OCI-LY1 (cell line): ENCODE data around the gene TPM3.
"Not testable (repeated sequence)": the region's sequence is repeated elsewhere in the genome, so short reads cannot be mapped to it uniquely, and the experiment has no call there.

Source experiments
- H2AFZ ChIP-seq: fragments of 200-600 bp; sonication (generic), shearing (Covaris generic); 2 replicates; pipeline ENCODE4 v1.6.0; 2014; ENCODE audit warnings: antibody characterized with exemption, mild to moderate bottlenecking, low read length
- H3F3A ChIP-seq: fragments of 200-600 bp; sonication (generic), shearing (Covaris generic); 2 replicates; pipeline ENCODE4 v1.6.0; 2014; ENCODE audit warnings: mild to moderate bottlenecking, antibody characterized with exemption, low read length, moderate library complexity; ENCODE audit not compliant: insufficient read depth
- H3K27ac ChIP-seq: fragments of 200-600 bp; sonication (generic); 2 replicates; pipeline ENCODE4 v1.5.1; 2014; ENCODE audit warnings: low read length, mixed run types, mild to moderate bottlenecking, low read depth; ENCODE audit not compliant: poor library complexity, severe bottlenecking
- H3K27me3 ChIP-seq: fragments of 200-600 bp; sonication (generic); 2 replicates; pipeline ENCODE4 v1.6.0; 2014; ENCODE audit warnings: antibody characterized with exemption, mild to moderate bottlenecking, low read length, moderate library complexity; ENCODE audit not compliant: insufficient read depth
- H3K36me3 ChIP-seq: fragments of 200-600 bp; sonication (generic); 2 replicates; pipeline ENCODE4 v1.6.1; 2014; ENCODE audit warnings: mild to moderate bottlenecking, antibody characterized with exemption, low read length, moderate library complexity, mixed read lengths; ENCODE audit not compliant: insufficient read depth
- H3K4me1 ChIP-seq: fragments of 200-600 bp; sonication (generic); 2 replicates; pipeline ENCODE4 v1.5.1; 2014; ENCODE audit warnings: mild to moderate bottlenecking, low read length, moderate library complexity; ENCODE audit not compliant: insufficient read depth, severe bottlenecking
- H3K4me2 ChIP-seq: fragments of 200-600 bp; sonication (generic), shearing (Covaris generic); 2 replicates; pipeline ENCODE4 v1.6.1; 2014; ENCODE audit warnings: low read length
- H3K4me3 ChIP-seq: fragments of 200-600 bp; sonication (generic); 2 replicates; pipeline ENCODE4 v1.5.1; 2014; ENCODE audit warnings: low read length, low read depth, mild to moderate bottlenecking, mixed read lengths; ENCODE audit not compliant: poor library complexity, severe bottlenecking
- H3K79me2 ChIP-seq: fragments of 200-600 bp; shearing (Covaris generic); 2 replicates; pipeline ENCODE4 v1.6.1; 2016; ENCODE audit warnings: mixed run types, low read length, mixed read lengths; ENCODE audit not compliant: insufficient read depth
- H3K9ac ChIP-seq: fragments of 200-600 bp; sonication (generic), shearing (Covaris generic); 2 replicates; pipeline ENCODE4 v1.6.1; 2014; ENCODE audit warnings: mild to moderate bottlenecking, low read length, mixed read lengths
- H3K9me2 ChIP-seq: fragments of 200-600 bp; sonication (generic), shearing (Covaris generic); 2 replicates; pipeline ENCODE4 v1.6.1; 2014; ENCODE audit warnings: low read depth, mild to moderate bottlenecking, low read length, mixed read lengths
- H3K9me3 ChIP-seq: fragments of 200-600 bp; shearing (Covaris generic); 2 replicates; pipeline ENCODE4 v1.6.1; 2014; ENCODE audit warnings: low read length, mixed read lengths
- H4K20me1 ChIP-seq: fragments of 200-600 bp; sonication (generic), shearing (Covaris generic); 2 replicates; pipeline ENCODE4 v1.6.0; 2016; ENCODE audit warnings: mild to moderate bottlenecking, low read length; ENCODE audit not compliant: insufficient read depth
- CTCF ChIP-seq: fragments of 200-600 bp; sonication (generic), shearing (Covaris generic); IDR thresholded peaks from 2 replicates; pipeline ENCODE4 v1.5.1; 2017; ENCODE audit warnings: mild to moderate bottlenecking, antibody characterized with exemption, low read length, moderate library complexity, mixed read lengths
- EZH2 ChIP-seq: fragments of 200-600 bp; sonication (generic), shearing (Covaris generic); IDR thresholded peaks from 2 replicates; pipeline ENCODE4 v1.8.0; 2017; ENCODE audit warnings: borderline replicate concordance, mixed run types, mild to moderate bottlenecking, antibody characterized with exemption, low read length, moderate library complexity, mixed read lengths

Gene TPM3

GRCh38 chr1:154137888-154138287 lies 54.0 kb downstream of the TPM3 start:
- TF ChIP-seq CTCF (no peak), EZH2 (no peak)
- H3K27me3 ChIP-seq, result no peaks in the 10 kb centered on the region
- H4K20me1 ChIP-seq, result no peaks in the 10 kb centered on the region
- no peaks in the 10 kb centered on the region for H3K4me1 ChIP-seq
- no peak overlapping the region for H3K4me3 ChIP-seq
- no peak overlapping the region for H3K9ac ChIP-seq
- no peaks in the 10 kb centered on the region for H3K79me2 ChIP-seq
- no peaks in the 10 kb centered on the region for H3K9me3 ChIP-seq
- no peaks in the 10 kb centered on the region for H3F3A ChIP-seq
- H2AFZ ChIP-seq, result no peak overlapping the region
- H3K36me3 ChIP-seq, result no peaks in the 10 kb centered on the region
- no peaks in the 10 kb centered on the region for H3K9me2 ChIP-seq
- no peak overlapping the region for H3K27ac ChIP-seq
- H3K4me2 ChIP-seq, result no peak overlapping the region

- Histone ChIP-seq H3K9me2 (no peaks in the 10 kb centered on the region), H3K27me3 (no peaks in the 10 kb centered on the region), H3F3A (no peaks in the 10 kb centered on the region), H3K27ac (no peak overlapping the region), H4K20me1 (no peaks in the 10 kb centered on the region), H3K4me2 (no peak overlapping the region), H3K9me3 (no peaks in the 10 kb centered on the region), H3K4me1 (no peaks in the 10 kb centered on the region), H2AFZ (no peak overlapping the region), H3K36me3 (no peaks in the 10 kb centered on the region), H3K79me2 (no peaks in the 10 kb centered on the region), H3K4me3 (no peak overlapping the region), H3K9ac (no peak overlapping the region)
- TF ChIP-seq EZH2, result no peak
- TF ChIP-seq CTCF, result no peak
Measured at GRCh38 chr1:154133256-154133655, 58.6 kb downstream of the TPM3 start.

DNA sequence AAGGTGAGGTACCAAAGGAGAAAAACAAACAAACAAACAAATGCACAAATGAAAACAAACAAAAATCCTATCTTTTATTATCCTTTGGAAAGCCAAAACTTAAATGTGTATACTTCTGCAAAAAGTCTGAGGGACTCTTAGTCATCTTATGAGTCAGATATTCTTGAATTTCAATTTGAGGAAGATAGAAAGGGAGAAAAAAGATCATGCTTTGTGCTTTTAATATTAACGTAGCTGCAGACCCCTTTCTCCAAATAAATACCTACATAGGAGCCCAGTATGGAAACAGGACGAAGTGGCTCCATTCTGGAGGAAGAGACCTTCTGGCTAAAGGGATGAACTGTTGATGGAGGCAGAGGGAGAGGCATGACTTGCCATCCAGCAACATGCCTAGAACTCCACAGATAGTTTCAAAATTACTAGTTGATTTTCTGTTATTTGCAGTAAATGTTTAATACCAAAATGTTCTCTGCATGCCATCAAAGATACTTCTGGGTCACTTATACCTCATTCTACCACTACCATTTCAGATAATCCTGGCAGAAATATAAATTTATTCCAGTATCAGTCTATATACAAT lies 62.4 kb downstream of the TPM3 start:
- H4K20me1 ChIP-seq, result no peaks in the 10 kb centered on the region
- H3K9me3 ChIP-seq, result no peaks in the 10 kb centered on the region
- H3K27ac ChIP-seq, result no peak overlapping the region
- no peak overlapping the region for H3K4me3 ChIP-seq
- H3K36me3 ChIP-seq, result no peaks in the 10 kb centered on the region
- H3K9ac ChIP-seq, result no peak overlapping the region
- no peaks in the 10 kb centered on the region for H3K27me3 ChIP-seq
- no peak overlapping the region for H3K4me2 ChIP-seq
- no peak overlapping the region for H2AFZ ChIP-seq
- H3F3A ChIP-seq, result no peaks in the 10 kb centered on the region
- TF ChIP-seq EZH2 (no peak), CTCF (no peak)
- H3K9me2 ChIP-seq, result no peaks in the 10 kb centered on the region
- H3K4me1 ChIP-seq, result no peaks in the 10 kb centered on the region
- H3K79me2 ChIP-seq, result no peaks in the 10 kb centered on the region

GRCh38 chr1:154123205-154123604 lies 68.7 kb downstream of the TPM3 start:
- not testable (repeated sequence) for H3K79me2 ChIP-seq, H3K4me2 ChIP-seq, H3K4me3 ChIP-seq, H4K20me1 ChIP-seq, H3K4me1 ChIP-seq, H3K9me2 ChIP-seq, H2AFZ ChIP-seq, H3K9me3 ChIP-seq, H3K27me3 ChIP-seq, H3K27ac ChIP-seq, H3K9ac ChIP-seq, H3F3A ChIP-seq, H3K36me3 ChIP-seq
